RPMI7951 (cell line): ENCODE results near the gene RBBP8NL. TPM values are rescaled to one million over a fixed set of nuclear protein-coding genes. Genes with fewer than 3 reads are reported as not detected.

ENCODE experiments used
- DNase-seq: peaks from one replicate; pipeline ENCODE4 v3.0.0-alpha.2; 2012; ENCODE audit warnings: low read depth
- total RNA-seq: library from RNA; depleted of rRNA; stranded (reverse); fragments of >200 nt; shearing (Covaris generic); gene quantifications from 2 replicates; pipeline ENCODE4 v1.2.3, GENCODE V29; 2014

The RBBP8NL gene
- total RNA-seq, 1 experiment from 2014 or later, result not detected

- no peak for DNase-seq
Observed at GRCh38 chr20:62422636-62423325, 4.6 kb downstream of the RBBP8NL start.

GRCh38 chr20:62421716-62421990 is 5.7 kb downstream of the RBBP8NL start:
- DNase-seq, result no peak

GRCh38 chr20:62420846-62421715 is 6.3 kb downstream of the RBBP8NL start:
- DNase-seq, result no peak

- DNase-seq, result no peak
Observed at GRCh38 chr20:62419759-62420158, 7.6 kb downstream of the RBBP8NL start.

GRCh38 chr20:62418709-62419487 is 8.4 kb downstream of the RBBP8NL start:
- no peak for DNase-seq

- no peak for DNase-seq
Observed at GRCh38 chr20:62417981-62418708, 9.2 kb downstream of the RBBP8NL start.

- no peak for DNase-seq
Observed at GRCh38 chr20:62416651-62417637, 10.4 kb downstream of the RBBP8NL start.

GRCh38 chr20:62415354-62416111 is 11.8 kb downstream of the RBBP8NL start:
- DNase-seq, result no peak

GRCh38 chr20:62413896-62414481 is 13.3 kb downstream of the RBBP8NL start:
- DNase-seq, result no peak

- no peak for DNase-seq
Observed at GRCh38 chr20:62413025-62413570, 14.2 kb downstream of the RBBP8NL start.

GRCh38 chr20:62412194-62413024 is 14.9 kb downstream of the RBBP8NL start:
- no peak for DNase-seq

- no peak for DNase-seq
Observed at GRCh38 chr20:62411479-62412193, 15.7 kb downstream of the RBBP8NL start.

- DNase-seq, result no peak
Observed at GRCh38 chr20:62410746-62411478, 16.4 kb downstream of the RBBP8NL start.

GRCh38 chr20:62409931-62410745 is 17.2 kb downstream of the RBBP8NL start:
- peak; percentile 48 for DNase-seq

- no peak for DNase-seq
Observed at GRCh38 chr20:62409086-62409853, 18.1 kb downstream of the RBBP8NL start.
